Superior temporal gyrus (tissue), 1 donor: Measurements from ENCODE around the gene TAF4B.
"Not testable (repeated sequence)": the region's sequence is repeated elsewhere in the genome, so short reads cannot be mapped to it uniquely, and the experiment has no call there.

Experiments used
- DNase-seq: peaks from one replicate; pipeline ENCODE4 v3.0.0-alpha.2; 2016; ENCODE audit errors: extremely low spot score

TAF4B gene

DNA sequence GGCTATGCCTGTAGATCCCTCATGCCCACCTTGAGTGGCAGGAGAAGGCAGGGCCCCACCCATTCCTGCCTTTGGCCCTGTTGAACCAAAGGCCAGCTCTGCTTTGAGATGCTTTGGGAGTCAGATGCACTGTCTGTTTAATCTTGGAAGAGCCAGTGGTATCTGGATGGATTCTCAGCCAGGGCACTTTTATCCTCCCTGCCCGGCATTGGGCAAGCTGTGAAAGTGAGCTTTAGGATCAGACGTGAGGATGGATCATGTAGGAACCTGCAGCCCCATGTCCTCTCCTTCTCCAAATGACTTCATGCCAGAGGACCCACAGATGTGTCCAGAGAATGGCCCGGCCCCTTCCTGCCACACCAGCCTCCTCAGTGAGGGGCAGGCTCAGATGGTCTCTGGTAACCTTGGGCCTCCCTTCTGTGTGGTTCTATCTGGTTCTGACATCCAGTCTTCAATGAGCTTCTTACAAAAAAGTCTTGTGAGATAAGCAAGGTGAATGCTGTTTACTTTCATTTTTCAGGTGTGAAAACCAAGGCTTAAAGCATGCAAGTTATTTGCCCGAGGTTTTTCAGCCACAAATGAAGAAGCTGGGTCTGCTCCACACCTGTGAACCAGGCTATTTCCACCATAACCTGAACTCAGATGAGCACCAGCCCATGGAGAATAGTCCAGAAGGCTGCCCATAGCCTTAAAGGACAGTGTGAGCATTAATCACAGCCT is 198.3 kb downstream of the TAF4B start:
- DNase-seq, result no peak

DNA sequence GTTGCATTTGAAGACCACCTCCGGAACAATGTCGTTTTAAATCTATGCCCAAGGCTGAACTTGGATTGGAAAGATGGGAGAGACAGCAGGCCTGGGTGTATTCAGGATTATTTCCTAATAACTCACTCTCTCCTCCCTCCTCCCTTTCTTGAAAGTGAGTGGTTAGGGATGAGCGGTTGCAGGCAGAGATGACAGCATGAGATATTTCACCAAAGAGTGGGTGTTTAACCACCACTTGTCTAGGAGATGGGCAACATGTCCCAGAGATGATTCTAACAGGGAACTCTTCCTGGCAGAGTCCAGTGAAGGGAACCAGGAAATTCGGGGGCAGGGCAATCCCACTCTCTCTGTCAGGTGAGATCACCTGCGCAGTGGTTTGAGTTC is 198.9 kb downstream of the TAF4B start:
- DNase-seq, result no peak

DNA sequence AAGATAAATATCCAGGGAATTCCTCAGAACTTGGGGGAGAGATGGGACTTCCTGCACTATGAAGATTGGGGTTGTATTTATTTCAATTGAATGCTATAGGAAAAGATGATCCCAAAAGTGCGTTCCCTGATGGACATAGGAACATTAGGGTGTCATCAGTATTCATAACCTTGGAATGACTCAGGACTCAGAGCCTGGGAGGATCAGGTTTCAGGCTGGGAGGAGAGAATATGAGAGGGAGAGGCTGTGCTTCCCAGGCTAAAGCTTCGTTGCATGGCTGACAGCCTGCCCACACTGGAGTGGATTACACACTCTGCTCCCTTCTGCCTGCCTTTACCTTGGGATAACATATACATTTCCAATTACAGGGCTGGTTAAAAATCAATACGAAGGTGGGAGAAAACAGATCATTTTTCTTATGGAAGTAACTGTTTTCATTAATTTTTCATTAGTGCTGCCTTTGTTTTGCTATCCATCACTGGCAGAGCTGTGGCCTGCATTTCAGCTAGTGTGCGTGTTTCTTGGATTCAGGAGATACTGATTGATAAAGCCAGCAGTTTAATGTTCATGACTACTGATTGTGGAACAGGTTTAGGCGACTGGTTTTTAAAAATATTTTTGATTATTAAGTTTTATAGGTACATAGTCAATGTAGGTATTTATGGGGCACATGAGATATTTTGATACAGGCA is 203.4 kb downstream of the TAF4B start:
- DNase-seq, result no peak

DNA sequence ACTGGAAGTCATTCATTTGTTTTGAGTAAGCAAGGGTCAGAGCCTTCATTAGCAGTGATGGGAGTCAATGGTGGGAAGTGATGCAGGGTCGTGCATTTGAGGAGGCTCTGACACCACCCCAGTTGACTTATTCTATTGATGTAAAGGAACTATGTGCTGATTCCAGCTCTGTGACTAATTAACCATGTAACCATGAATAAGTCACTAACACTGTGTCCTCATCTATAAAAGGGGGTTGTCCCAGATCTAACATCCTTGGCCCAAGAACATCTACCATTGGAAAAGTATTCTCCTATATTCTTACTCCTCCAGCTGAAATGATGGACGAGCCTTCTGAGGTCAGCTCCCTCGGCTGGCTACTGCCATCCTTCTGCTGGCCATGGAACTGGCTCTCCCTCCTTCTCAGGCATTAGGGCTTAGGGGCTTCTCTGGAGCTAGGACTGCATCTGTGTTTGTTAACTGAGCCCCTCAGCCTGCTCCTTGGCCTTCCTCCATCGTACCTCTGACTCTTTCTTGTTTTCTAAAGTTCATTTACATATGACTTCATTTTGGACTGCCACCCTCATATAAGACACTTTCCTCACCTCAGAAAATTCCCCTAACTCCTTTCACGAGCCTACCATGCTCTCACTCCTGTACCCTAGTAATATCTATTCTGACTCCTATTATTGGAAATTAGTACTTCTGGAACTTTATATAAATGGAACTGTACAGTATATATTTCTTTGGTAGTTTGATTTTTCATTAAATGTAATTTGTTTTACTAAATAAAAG is 206.6 kb downstream of the TAF4B start:
- DNase-seq, result no peak

DNA sequence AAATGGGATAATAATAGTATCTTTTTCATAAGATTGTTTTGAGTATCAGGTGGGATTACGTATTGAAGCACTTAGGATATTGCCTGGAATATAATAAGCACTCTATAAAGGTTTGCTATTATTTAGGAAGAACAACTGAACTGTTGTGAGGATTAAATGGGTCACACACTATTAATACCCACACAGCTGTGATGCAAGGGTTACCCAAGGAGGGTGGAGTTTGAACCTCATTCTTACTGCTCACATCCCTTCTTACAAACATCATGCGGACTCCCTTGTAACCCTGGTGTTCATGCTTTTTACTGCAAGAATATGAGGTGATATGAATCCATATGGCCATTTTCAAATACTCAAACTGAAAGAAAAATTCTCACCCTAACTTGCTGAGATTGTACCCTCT is 208.6 kb downstream of the TAF4B start:
- DNase-seq, result no peak

DNA sequence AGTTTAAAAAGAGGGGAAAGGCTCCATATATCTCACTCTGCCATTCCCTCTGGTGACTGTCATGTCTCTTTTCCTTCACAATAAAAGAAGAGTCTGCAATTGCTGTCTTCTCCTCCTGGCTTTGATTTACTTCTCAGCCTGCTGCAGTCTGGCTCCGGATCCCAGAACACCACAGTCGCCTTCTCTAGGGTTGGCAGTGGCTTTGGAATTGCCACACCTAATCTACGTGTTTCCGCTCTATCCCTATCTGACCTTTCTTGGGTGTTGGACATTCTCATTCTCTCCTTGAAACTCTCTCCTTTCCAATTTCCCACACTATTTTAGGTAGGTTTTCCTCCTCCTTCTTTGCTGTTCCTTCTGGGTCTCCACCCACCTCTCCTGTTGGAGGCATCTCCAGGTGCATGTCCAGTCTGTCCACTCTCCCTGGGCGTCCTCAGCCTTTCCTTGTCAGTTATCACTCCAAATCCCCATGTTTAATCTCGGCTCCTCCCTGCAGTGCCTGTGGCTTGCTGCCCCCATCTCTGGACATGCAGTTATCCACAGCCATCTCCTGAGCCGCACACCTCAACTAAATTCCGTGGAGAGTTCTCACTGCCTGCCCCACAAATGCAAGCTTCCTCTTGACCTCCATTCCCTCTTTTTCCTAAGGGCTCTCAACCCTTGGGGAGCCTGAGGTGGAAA is 209.3 kb downstream of the TAF4B start:
- DNase-seq, result no peak

DNA sequence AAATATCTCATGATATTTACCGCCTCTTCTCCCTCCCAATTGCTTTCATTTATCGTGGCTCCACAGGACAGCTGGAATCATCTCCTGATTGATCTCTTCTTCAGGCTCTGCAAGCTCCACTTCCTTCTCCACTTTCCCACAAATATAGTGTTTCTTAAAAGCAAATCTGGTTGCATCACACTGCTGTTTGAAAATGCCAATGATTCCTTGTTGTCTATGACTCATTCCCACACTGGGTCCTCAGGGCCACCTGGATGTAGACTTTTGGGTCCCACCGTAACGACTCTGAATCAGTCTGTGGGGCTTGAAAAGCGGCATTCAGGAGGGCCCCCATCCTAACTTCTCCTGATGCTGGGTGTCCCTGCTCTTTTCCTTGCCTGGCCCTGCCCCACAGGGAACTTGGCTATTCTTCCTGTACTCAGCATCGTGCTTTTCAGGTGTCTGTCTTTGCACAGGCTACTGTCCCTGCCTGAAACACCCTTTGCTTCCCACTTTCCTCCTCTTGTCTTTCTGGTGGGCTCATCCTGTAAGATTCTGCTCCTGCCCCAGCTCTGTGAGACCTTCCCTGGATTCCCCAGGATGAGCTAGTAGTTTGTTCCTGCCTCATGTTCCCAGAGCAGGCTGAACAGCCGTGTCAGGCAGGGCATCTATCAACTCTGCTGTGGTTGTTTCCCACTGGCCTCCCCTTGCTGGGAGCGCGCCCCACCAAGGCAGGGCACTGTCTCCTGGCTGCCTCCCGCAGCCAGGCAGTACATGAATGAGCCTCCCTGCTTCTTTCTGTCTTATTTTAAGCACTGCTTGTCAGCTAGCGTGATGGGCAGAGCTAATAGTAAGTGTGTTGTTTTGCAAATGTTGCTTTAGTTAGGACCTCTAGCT is 210.2 kb downstream of the TAF4B start:
- DNase-seq, result no peak

DNA sequence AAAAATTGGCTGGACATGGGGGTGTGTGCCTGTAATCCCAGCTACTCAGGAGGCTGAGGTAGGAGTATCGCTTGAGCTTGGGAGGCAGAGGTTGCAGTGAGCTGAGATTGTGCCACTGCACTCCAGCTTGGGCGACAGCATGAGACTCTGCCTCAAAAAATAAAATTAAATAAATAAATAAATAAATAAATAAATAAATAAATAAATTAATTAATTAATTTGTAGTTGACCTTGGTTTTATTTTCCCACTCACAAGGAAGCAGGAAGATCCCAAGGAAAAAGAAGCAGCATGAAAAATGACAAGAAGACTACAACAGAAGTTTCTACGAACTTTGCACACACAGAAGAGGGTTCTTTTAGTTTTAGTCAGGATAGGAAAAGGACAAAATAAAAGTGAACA is 211.4 kb downstream of the TAF4B start:
- not testable (repeated sequence) for DNase-seq

DNA sequence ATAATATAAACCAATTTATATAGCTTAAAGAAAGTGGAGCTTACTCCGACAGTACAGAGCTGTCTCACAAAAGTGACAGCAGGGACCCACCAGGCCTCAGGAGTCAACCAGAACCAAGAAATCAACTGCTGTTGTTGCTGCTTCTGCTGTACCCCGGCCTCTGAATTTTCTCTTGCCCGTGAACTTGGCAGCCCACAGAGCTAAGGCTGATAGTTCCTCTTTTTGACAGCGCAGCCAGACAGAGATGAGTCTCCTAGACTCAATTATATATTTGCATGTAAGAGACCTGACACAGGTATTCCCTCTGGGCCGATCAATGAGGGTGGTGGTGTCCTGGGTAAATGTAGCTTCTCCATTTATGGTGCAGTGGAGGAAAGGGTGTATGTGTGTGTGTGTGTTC is 212.7 kb downstream of the TAF4B start:
- no peak for DNase-seq

DNA sequence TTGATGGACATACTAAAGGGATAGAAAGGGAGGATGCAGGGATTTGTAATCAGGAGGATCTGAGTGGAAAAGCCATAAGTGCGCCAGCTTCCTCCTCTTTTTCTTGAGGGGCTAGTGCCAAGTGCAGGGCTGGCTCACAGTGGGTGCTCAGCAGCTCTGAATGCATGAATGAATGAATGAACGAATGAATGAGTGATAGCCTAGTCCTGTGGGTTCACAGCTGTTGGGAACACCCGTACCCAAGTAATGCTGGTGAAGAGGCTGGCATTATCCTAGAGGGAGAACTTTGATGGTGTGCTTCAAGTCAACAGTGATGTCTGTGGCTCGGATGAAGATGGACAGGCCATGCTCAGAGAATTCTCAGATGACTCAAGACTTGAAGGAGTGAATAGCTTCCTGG is 213.3 kb downstream of the TAF4B start:
- no peak for DNase-seq

DNA sequence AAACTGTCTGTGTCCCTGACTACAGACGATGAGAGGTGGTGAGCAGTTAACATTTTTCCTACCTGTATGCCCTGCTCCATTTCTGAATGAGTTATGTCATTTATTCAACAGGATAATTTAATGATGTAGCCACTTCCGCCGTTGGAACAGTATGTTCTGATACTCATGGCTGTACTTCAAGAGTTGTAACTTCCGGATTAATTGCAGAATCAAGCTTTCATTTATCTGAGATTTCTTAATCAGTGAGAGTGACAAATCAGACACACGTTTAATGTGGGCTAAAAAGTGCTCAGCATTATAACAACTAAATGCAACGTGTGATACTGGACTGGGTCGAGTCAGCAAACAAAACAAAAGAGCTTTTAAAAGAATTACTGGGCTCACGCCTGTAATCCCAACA is 214.4 kb downstream of the TAF4B start:
- no peak for DNase-seq
